Sigmoid colon (tissue), 7 donors: ENCODE measurements around the gene ZNF274. TPM values are rescaled to one million over a fixed set of nuclear protein-coding genes. Genes with fewer than 3 reads are reported as not detected.

Experiments used
- DNase-seq: peaks from one replicate; pipeline ENCODE4 v3.0.0-alpha.2; 2019
- H3K27ac ChIP-seq, 4 donors: fragments of 200-600 bp; sonication (generic); one replicate each; pipeline ENCODE4 v1.5.1; 2016 to 2019; ENCODE audit warnings: mild to moderate bottlenecking in 1 of 4
- H3K27me3 ChIP-seq, 3 donors: fragments of 200-600 bp; sonication (generic); one replicate each; pipeline ENCODE4 v1.5.1; 2019; ENCODE audit warnings: mild to moderate bottlenecking in 1 of 3
- H3K36me3 ChIP-seq, 4 donors: fragments of 200-600 bp; sonication (generic); one replicate each; pipeline ENCODE4 v1.5.1; 2016 to 2019
- H3K4me1 ChIP-seq, 4 donors: fragments of 200-600 bp; sonication (generic); one replicate each; pipeline ENCODE4 v1.5.1; 2017 to 2019
- H3K4me3 ChIP-seq, 4 donors: fragments of 200-600 bp; sonication (generic); one replicate each; pipeline ENCODE4 v1.5.1; 2017 to 2019; ENCODE audit warnings: mild to moderate bottlenecking in 2 of 4, moderate library complexity in 1 of 4
- H3K9me3 ChIP-seq, 4 donors: fragments of 200-600 bp in 3 of 4; sonication (generic) in 3 of 4; one replicate each; pipeline versions ENCODE4 v1.5.1 to v1.6.1; 2013 to 2019
- CTCF ChIP-seq, 4 experiments: fragments of 450-650 bp in 3 of 4; fragments of 200-600 bp in 1 of 4; IDR thresholded peaks; one replicate each; pipeline ENCODE4 v1.5.1; 2016 to 2019; ENCODE audit warnings: antibody characterized with exemption in 4 of 4, mild to moderate bottlenecking in 3 of 4, moderate library complexity in 2 of 4
- EP300 ChIP-seq, 4 donors: sonication (generic); formaldehyde crosslinking; IDR thresholded peaks; one replicate each; pipeline ENCODE4 v1.6.1; 2017; ENCODE audit warnings: antibody characterized with exemption in 4 of 4
- POLR2A ChIP-seq, 2 donors: fragments of 450-650 bp; IDR thresholded peaks; one replicate each; pipeline ENCODE4 v1.6.1; 2016; ENCODE audit warnings: antibody characterized with exemption in 2 of 2, mild to moderate bottlenecking in 2 of 2, moderate library complexity in 2 of 2
- POLR2AphosphoS5 ChIP-seq, 4 donors: sonication (generic); formaldehyde crosslinking; IDR thresholded peaks; one replicate each; pipeline ENCODE4 v1.6.1; 2017; ENCODE audit warnings: antibody characterized with exemption in 4 of 4
- WGBS, 2 donors: extraction: QIAGEN DNeasy Blood & Tissue Kit; methylation state at CpG; one replicate each; pipeline ENCODE4 v1.1.7; 2013; 5-methylcytosine and 5-hydroxymethylcytosine counted together
- intact Hi-C: fragments of 100-400 bp; cut with DNase I; formaldehyde crosslinking; loops from one replicate; pipeline ENCODE4 v1.15.1; 2023
- polyA plus RNA-seq, 3 donors: library from polyadenylated mRNA; stranded (reverse); fragments of 200-250 nt; gene quantifications; one replicate each; pipeline ENCODE4 v1.2.3, GENCODE V29; 2013
- total RNA-seq, 4 donors: library from RNA; depleted of rRNA; stranded (reverse); fragments of >200 nt; gene quantifications; one replicate each; pipeline ENCODE4 v1.1.0, GENCODE V29; 2016
- donor health status: healthy with polysubstance abuse.
- donor health status: Bipolar disorder and iron deficiency.
- donor health status: healthy.

The ZNF274 gene
- total and polyA plus RNA-seq, 7 donors, result 7.8 to 26.7 (median 19.6) TPM

- no peaks in the 10 kb centered on the region for H3K27me3 ChIP-seq
- TF ChIP-seq EP300 (IDR thresholded peaks at IDR 0.05) (no peak), POLR2A (IDR thresholded peaks at IDR 0.05) (no peak), POLR2AphosphoS5 (IDR thresholded peaks at IDR 0.05) (no peak), CTCF (IDR thresholded peaks at IDR 0.05) (no peak)
- peaks cover 0 to under 1% (median 0%) of the 10 kb centered on the region in 4 donors for H3K36me3 ChIP-seq
- 51 to 59% methylated on average over 9 of the region's 9 CpGs for WGBS, 2 donors
- no peak overlapping the region for H3K27ac ChIP-seq
- H3K4me3 ChIP-seq, result no peak overlapping the region
- no peak for DNase-seq
- peaks cover 40 to 64% (median 49%) of the 10 kb centered on the region in 4 donors for H3K9me3 ChIP-seq
- intact Hi-C loops, result no loop called here
- H3K4me1 ChIP-seq, result no peaks in the 10 kb centered on the region
These were observed 36.0 kb downstream of the ZNF274 start for GRCh38 chr19:58218899-58219298.

DNA sequence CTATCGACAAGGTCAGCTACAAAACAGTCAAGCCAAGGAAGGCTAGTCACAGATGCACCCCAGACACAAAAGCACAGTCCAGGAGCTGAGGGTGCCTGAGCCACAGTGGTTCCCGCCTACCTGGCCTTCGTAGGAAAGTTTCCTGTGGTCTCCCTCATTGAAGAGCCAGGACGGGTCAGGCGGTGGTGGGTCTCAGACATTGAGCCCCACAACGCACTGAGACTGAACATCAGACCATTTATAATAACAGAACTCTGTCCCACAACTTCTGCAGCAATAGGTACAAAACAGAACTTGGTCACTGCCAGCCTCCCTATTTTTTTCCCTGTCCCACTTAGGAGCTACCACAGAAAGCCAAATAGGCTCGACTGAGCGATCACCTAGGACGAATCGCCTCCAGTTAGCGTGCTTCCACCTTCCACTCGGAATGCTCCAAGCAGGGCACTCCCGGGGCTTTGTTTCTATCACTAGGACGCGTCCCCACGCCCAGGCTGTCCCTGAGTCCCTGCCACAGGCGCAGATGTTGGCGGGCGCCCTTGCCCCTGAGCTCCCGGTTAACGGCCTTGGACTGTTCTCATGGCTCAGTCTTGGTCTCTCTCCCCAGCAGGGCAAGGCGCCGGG, 45.2 kb downstream of the ZNF274 start:
- Histone ChIP-seq H3K4me3 (peak overlapping the region; percentile 68 to 89 (median 68)), H3K27ac (peak overlapping the region; percentile 74 to 82 (median 75)), H3K27me3 (no peaks in the 10 kb centered on the region), H3K9me3 (peaks cover 4 to 22% (median 13%) of the 10 kb centered on the region in 4 donors), H3K4me1 (peaks cover 0 to 16% (median 13%) of the 10 kb centered on the region in 4 donors), H3K36me3 (peaks cover 21 to 33% (median 30%) of the 10 kb centered on the region in 4 donors)
- no peak for TF ChIP-seq POLR2AphosphoS5 (IDR thresholded peaks at IDR 0.05)
- no peak for TF ChIP-seq EP300 (IDR thresholded peaks at IDR 0.05)
- TF ChIP-seq POLR2A (IDR thresholded peaks at IDR 0.05), result no peak
- no peak for TF ChIP-seq CTCF (IDR thresholded peaks at IDR 0.05)
- intact Hi-C loops, result no loop called here
- no peak for DNase-seq
- WGBS, 2 donors, result 9% methylated on average over 23 of the region's 23 CpGs

GRCh38 chr19:58228585-58229254, 45.9 kb downstream of the ZNF274 start, which contains the start of gene ZNF544:
Gene ZNF544 (plus strand): TSS chr19:58228914. CDS start chr19:58244024, 15,110 bp downstream.
- WGBS, 2 donors, result 0% methylated on average over 62 of the region's 62 CpGs
- TF ChIP-seq CTCF (IDR thresholded peaks at IDR 0.05) (no peak), POLR2AphosphoS5 (IDR thresholded peaks at IDR 0.05) (peak in 3 of 4 donors; percentile 61 to 73 (median 66)), POLR2A (IDR thresholded peaks at IDR 0.05) (peak in 1 of 2 donors; percentile 33), EP300 (IDR thresholded peaks at IDR 0.05) (no peak)
- H3K27ac ChIP-seq, result peak within 1 kb of the TSS; percentile 74 to 82 (median 75)
- H3K4me3 ChIP-seq, result peak within 1 kb of the TSS; percentile 68 to 89 (median 68)
- H3K36me3 ChIP-seq, result peaks cover 21 to 40% (median 35%) of the 10 kb centered on the region in 4 donors
- peaks cover 4 to 20% (median 12%) of the 10 kb centered on the region in 4 donors for H3K9me3 ChIP-seq
- peaks cover 0 to 16% (median 13%) of the 10 kb centered on the region in 4 donors for H3K4me1 ChIP-seq
- intact Hi-C loops, result no loop called here
- peak; percentile 80 for DNase-seq
- H3K27me3 ChIP-seq, result no peaks in the 10 kb centered on the region

- peak overlapping the region; percentile 68 to 89 (median 68) for H3K4me3 ChIP-seq
- WGBS, 2 donors, result 28 to 30% methylated on average over 13 of the region's 13 CpGs
- DNase-seq, result no peak
- H3K27me3 ChIP-seq, result no peaks in the 10 kb centered on the region
- no peak for TF ChIP-seq POLR2AphosphoS5 (IDR thresholded peaks at IDR 0.05)
- TF ChIP-seq POLR2A (IDR thresholded peaks at IDR 0.05), result no peak
- no peak for TF ChIP-seq CTCF (IDR thresholded peaks at IDR 0.05)
- TF ChIP-seq EP300 (IDR thresholded peaks at IDR 0.05), result no peak
- H3K4me1 ChIP-seq, result peaks cover 0 to 16% (median 13%) of the 10 kb centered on the region in 4 donors
- peaks cover 4 to 23% (median 15%) of the 10 kb centered on the region in 4 donors for H3K9me3 ChIP-seq
- intact Hi-C loops, result no loop called here
- H3K27ac ChIP-seq, result peak overlapping the region; percentile 74 to 82 (median 75)
- peaks cover 21 to 45% (median 39%) of the 10 kb centered on the region in 4 donors for H3K36me3 ChIP-seq
These were observed 46.4 kb downstream of the ZNF274 start for GRCh38 chr19:58229255-58229639.
